H1 (cell line): Measurements from ENCODE around the gene UMODL1. TPM values are rescaled to one million over a fixed set of nuclear protein-coding genes. Genes with fewer than 3 reads are reported as not detected.

Source experiments
- ASH2L ChIP-seq: fragments of 200-600, 300-600 bp; sonication (generic); IDR thresholded peaks from one replicate; pipeline ENCODE4 v1.7.1; 2017; ENCODE audit warnings: low read length
- PHF8 ChIP-seq: fragments of 200-600 bp; sonication (generic); conservative IDR thresholded peaks from 2 replicates; pipeline ENCODE4 v1.7.1; 2012; ENCODE audit warnings: low read depth, mild to moderate bottlenecking, inconsistent platforms, low read length, moderate library complexity
- SP2 ChIP-seq: IDR thresholded peaks from 2 replicates; pipeline ENCODE4 v1.6.1; 2012; ENCODE audit warnings: mild to moderate bottlenecking, low read length, inconsistent platforms
- TBP ChIP-seq: IDR thresholded peaks from 2 replicates; pipeline ENCODE4 v1.6.1; 2011; ENCODE audit warnings: low read depth, low read length, improper control_type of control experiment
- TCF12 ChIP-seq: IDR thresholded peaks from 2 replicates; pipeline ENCODE4 v1.6.1; 2011; ENCODE audit warnings: low read depth, mild to moderate bottlenecking, low read length
- polyA plus RNA-seq, 7 experiments: library from polyadenylated mRNA; depleted of rRNA in 3 of 7; stranded (reverse) in 5 of 7; unstranded in 2 of 7; fragments of >200 nt in 5 of 7; fragments of 200-250 nt in 2 of 7; gene quantifications; 1 replicate in 5 of 7; 2 replicates in 1 of 7; 4 replicates in 1 of 7; pipeline versions ENCODE4 v1.2.1 to v1.2.3, GENCODE V29; 2011 to 2013; ENCODE audit warnings: missing spikeins in 2 of 7, mixed read lengths in 2 of 7
- total RNA-seq: library from RNA; stranded (reverse); fragmentation: NEBNext Ultra II Directional; extraction: Animal tissue kit (Norgen Biotek cat#: 25700); gene quantifications from 2 replicates; pipeline ENCODE4 v1.2.1, GENCODE V29; 2021
- TF ChIP-seq, protein P1 (sequence below): fragments of 300-600 bp; sonication (generic); IDR thresholded peaks from 2 replicates; pipeline ENCODE4 v1.7.1; 2012; ENCODE audit warnings: low read length, moderate library complexity, mild to moderate bottlenecking, inconsistent platforms; ENCODE audit not compliant: insufficient replicate concordance
- TF ChIP-seq, protein P2 (sequence below): IDR thresholded peaks from 2 replicates; pipeline ENCODE4 v1.6.1; 2011; ENCODE audit warnings: low read length, improper control_type of control experiment
- TF ChIP-seq, protein P3 (sequence below): IDR thresholded peaks from 2 replicates; pipeline ENCODE4 v1.6.1; 2012; ENCODE audit warnings: inconsistent platforms

UMODL1 gene
- total and polyA plus RNA-seq, 2 of the 8 experiments (the other 6 are each of a cell fraction or from before 2014, with no cell fraction given): not detected

GRCh38 chr21:42172596-42173483 is 101.7 kb downstream of the UMODL1 start (continued):
- TF ChIP-seq, protein P1, sequence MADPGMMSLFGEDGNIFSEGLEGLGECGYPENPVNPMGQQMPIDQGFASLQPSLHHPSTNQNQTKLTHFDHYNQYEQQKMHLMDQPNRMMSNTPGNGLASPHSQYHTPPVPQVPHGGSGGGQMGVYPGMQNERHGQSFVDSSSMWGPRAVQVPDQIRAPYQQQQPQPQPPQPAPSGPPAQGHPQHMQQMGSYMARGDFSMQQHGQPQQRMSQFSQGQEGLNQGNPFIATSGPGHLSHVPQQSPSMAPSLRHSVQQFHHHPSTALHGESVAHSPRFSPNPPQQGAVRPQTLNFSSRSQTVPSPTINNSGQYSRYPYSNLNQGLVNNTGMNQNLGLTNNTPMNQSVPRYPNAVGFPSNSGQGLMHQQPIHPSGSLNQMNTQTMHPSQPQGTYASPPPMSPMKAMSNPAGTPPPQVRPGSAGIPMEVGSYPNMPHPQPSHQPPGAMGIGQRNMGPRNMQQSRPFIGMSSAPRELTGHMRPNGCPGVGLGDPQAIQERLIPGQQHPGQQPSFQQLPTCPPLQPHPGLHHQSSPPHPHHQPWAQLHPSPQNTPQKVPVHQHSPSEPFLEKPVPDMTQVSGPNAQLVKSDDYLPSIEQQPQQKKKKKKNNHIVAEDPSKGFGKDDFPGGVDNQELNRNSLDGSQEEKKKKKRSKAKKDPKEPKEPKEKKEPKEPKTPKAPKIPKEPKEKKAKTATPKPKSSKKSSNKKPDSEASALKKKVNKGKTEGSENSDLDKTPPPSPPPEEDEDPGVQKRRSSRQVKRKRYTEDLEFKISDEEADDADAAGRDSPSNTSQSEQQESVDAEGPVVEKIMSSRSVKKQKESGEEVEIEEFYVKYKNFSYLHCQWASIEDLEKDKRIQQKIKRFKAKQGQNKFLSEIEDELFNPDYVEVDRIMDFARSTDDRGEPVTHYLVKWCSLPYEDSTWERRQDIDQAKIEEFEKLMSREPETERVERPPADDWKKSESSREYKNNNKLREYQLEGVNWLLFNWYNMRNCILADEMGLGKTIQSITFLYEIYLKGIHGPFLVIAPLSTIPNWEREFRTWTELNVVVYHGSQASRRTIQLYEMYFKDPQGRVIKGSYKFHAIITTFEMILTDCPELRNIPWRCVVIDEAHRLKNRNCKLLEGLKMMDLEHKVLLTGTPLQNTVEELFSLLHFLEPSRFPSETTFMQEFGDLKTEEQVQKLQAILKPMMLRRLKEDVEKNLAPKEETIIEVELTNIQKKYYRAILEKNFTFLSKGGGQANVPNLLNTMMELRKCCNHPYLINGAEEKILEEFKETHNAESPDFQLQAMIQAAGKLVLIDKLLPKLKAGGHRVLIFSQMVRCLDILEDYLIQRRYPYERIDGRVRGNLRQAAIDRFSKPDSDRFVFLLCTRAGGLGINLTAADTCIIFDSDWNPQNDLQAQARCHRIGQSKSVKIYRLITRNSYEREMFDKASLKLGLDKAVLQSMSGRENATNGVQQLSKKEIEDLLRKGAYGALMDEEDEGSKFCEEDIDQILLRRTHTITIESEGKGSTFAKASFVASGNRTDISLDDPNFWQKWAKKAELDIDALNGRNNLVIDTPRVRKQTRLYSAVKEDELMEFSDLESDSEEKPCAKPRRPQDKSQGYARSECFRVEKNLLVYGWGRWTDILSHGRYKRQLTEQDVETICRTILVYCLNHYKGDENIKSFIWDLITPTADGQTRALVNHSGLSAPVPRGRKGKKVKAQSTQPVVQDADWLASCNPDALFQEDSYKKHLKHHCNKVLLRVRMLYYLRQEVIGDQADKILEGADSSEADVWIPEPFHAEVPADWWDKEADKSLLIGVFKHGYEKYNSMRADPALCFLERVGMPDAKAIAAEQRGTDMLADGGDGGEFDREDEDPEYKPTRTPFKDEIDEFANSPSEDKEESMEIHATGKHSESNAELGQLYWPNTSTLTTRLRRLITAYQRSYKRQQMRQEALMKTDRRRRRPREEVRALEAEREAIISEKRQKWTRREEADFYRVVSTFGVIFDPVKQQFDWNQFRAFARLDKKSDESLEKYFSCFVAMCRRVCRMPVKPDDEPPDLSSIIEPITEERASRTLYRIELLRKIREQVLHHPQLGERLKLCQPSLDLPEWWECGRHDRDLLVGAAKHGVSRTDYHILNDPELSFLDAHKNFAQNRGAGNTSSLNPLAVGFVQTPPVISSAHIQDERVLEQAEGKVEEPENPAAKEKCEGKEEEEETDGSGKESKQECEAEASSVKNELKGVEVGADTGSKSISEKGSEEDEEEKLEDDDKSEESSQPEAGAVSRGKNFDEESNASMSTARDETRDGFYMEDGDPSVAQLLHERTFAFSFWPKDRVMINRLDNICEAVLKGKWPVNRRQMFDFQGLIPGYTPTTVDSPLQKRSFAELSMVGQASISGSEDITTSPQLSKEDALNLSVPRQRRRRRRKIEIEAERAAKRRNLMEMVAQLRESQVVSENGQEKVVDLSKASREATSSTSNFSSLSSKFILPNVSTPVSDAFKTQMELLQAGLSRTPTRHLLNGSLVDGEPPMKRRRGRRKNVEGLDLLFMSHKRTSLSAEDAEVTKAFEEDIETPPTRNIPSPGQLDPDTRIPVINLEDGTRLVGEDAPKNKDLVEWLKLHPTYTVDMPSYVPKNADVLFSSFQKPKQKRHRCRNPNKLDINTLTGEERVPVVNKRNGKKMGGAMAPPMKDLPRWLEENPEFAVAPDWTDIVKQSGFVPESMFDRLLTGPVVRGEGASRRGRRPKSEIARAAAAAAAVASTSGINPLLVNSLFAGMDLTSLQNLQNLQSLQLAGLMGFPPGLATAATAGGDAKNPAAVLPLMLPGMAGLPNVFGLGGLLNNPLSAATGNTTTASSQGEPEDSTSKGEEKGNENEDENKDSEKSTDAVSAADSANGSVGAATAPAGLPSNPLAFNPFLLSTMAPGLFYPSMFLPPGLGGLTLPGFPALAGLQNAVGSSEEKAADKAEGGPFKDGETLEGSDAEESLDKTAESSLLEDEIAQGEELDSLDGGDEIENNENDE: no peak
- TF ChIP-seq TCF12: no peak
- TF ChIP-seq, protein P2, sequence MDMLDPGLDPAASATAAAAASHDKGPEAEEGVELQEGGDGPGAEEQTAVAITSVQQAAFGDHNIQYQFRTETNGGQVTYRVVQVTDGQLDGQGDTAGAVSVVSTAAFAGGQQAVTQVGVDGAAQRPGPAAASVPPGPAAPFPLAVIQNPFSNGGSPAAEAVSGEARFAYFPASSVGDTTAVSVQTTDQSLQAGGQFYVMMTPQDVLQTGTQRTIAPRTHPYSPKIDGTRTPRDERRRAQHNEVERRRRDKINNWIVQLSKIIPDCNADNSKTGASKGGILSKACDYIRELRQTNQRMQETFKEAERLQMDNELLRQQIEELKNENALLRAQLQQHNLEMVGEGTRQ: no peak
- TF ChIP-seq, protein P3, sequence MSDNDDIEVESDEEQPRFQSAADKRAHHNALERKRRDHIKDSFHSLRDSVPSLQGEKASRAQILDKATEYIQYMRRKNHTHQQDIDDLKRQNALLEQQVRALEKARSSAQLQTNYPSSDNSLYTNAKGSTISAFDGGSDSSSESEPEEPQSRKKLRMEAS: no peak
- TF ChIP-seq TBP: no peak
- TF ChIP-seq SP2: no peak
- TF ChIP-seq ASH2L: no peak
- no peak for TF ChIP-seq PHF8
